Neural cell (in vitro differentiated cells): ENCODE measurements around the gene MAST1.
"Not testable (repeated sequence)": the region's sequence is repeated elsewhere in the genome, so short reads cannot be mapped to it uniquely, and the experiment has no call there.

Experiments
- EZH2 ChIP-seq: fragments of 200-600, 300-800 bp; shearing (Covaris generic), sonication (generic); IDR thresholded peaks from 2 replicates; pipeline ENCODE4 v1.6.1; 2014; ENCODE audit warnings: antibody characterized with exemption, low read length, borderline replicate concordance, mild to moderate bottlenecking; ENCODE audit not compliant: insufficient read depth, poor library complexity, severe bottlenecking
- MXI1 ChIP-seq: fragments of 450-650 bp; conservative IDR thresholded peaks from 2 replicates; pipeline ENCODE4 v1.6.1; 2014; ENCODE audit warnings: antibody characterized with exemption, mild to moderate bottlenecking; ENCODE audit not compliant: poor library complexity, severe bottlenecking
- POLR2AphosphoS5 ChIP-seq: IDR thresholded peaks from 2 replicates; pipeline ENCODE4 v1.6.1; 2012
- SMC3 ChIP-seq: fragments of 450-650 bp; conservative IDR thresholded peaks from 2 replicates; pipeline ENCODE4 v1.6.1; 2014; ENCODE audit warnings: antibody characterized with exemption, mild to moderate bottlenecking, moderate library complexity; ENCODE audit not compliant: poor library complexity
- TF ChIP-seq, protein P1 (sequence below): fragments of 450-650 bp; IDR thresholded peaks from 2 replicates; pipeline ENCODE4 v1.5.1; 2014; ENCODE audit warnings: antibody characterized with exemption, mild to moderate bottlenecking, moderate library complexity; ENCODE audit not compliant: poor library complexity, severe bottlenecking

GRCh38 chr19:12846613-12847012, 8.3 kb downstream of the MAST1 start:
- TF ChIP-seq, protein P1, sequence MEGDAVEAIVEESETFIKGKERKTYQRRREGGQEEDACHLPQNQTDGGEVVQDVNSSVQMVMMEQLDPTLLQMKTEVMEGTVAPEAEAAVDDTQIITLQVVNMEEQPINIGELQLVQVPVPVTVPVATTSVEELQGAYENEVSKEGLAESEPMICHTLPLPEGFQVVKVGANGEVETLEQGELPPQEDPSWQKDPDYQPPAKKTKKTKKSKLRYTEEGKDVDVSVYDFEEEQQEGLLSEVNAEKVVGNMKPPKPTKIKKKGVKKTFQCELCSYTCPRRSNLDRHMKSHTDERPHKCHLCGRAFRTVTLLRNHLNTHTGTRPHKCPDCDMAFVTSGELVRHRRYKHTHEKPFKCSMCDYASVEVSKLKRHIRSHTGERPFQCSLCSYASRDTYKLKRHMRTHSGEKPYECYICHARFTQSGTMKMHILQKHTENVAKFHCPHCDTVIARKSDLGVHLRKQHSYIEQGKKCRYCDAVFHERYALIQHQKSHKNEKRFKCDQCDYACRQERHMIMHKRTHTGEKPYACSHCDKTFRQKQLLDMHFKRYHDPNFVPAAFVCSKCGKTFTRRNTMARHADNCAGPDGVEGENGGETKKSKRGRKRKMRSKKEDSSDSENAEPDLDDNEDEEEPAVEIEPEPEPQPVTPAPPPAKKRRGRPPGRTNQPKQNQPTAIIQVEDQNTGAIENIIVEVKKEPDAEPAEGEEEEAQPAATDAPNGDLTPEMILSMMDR, result not testable (repeated sequence)
- not testable (repeated sequence) for TF ChIP-seq MXI1, EZH2, SMC3, POLR2AphosphoS5
